ENCODE data around the gene PCGF1.
"Not testable (repeated sequence)": the region's sequence is repeated elsewhere in the genome, so short reads cannot be mapped to it uniquely, and the experiment has no call there.

The PCGF1 gene

DNA sequence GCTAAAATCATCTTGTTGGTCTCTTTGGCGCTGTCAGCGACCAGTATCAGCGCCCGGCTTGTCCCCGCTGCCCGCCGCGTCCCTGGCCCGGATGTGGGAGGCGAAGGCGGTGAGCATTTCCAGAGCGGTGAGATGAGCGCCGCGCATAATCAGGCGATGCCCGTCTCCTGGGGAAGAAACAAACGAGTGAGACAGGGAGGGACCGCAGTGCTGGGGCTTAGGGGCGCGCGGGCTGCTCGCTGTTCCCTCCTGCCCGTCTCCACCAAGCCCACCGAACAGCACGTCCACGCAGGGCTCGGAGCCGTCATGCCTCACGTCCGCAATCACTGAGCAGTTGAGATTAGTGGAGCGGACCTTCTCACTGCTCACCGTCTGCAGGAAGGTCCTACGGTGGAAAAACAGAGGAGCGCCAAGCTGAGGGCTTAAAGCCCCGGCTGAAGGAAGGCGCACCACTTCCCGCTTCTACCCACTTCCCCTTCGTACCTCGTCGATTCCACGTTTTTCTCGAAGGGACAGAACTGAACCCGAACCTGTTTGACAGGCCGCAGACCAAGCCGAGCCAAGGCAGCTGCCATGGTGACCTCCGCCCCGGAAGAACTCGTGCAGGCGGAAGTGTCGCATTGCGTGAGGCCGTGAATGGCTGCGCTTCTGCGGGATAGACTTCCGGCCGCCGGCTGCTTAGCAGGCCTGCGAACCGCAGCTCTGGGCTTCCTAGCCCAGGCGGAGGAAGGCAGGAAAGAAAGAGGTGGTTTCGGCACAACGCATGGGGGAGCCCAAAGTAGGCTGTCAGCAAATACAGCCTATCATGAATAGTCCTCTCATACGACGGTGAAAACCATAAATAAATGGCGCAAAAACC is 35.2 kb downstream of the PCGF1 start, which contains the start of gene MRPL53:
TSS of gene MRPL53 (minus strand) at position 595 of the 859 bp plus-strand sequence. CDS start at position 575, 20 bp downstream.
- DNase-seq (ENCODE audit: low spot score) = peak; percentile 93

DNA sequence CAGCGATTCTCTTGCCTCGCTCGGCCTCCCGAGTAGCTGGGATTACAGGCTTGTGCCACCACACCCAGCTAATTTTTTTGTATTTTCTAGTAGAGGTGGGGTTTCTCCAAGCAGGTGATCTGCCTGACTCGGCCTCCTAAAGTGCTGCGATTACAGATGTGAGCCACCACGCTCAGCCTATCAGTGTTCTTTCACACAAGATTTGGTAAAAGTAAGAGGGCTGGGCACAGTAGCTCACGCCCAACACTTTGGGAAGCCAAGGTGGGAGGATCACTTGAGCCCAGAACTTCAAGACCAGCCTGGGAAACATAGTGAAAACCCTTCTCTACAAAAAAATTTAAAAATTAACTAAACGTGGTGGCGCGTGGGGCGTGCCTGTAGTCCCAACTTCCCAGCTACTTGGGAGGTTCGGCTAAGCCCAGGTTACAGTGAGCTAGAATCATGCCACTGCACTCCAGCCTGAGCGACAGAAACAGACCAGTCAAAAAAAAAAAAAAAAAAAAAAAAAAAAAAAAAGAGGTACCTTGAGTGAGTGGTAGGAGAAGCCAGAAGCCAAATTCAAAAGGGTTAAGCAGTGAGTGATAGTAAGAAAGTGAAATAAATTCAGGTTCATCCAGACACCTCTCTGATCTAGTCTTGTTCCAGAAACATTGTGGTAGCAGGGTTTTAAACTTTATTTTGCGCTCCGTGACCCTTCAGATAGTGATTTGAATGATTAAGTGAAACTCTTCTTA is 36.0 kb downstream of the PCGF1 start:
- no peak for DNase-seq (ENCODE audit: low spot score)

DNA sequence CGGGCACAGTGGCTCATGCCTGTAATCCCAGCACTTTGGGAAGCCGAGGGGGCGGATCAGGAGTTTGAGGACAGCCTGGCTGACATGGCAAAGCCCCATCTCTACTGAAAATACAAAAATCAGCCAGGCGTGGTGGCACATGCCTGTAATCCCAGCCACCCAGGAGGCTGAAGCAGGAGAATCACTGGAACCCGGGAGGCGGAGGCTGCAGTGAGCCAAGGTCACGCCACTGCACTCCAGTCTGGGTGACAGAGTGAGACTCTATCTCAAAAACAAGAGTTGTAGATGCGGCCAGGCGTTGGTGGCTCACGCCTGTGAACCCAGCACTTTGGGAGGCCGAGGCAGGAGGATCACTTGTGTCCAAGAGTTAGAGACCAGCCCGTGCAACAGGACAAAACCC is 36.8 kb downstream of the PCGF1 start:
- DNase-seq (ENCODE audit: low spot score) = not testable (repeated sequence)

DNA sequence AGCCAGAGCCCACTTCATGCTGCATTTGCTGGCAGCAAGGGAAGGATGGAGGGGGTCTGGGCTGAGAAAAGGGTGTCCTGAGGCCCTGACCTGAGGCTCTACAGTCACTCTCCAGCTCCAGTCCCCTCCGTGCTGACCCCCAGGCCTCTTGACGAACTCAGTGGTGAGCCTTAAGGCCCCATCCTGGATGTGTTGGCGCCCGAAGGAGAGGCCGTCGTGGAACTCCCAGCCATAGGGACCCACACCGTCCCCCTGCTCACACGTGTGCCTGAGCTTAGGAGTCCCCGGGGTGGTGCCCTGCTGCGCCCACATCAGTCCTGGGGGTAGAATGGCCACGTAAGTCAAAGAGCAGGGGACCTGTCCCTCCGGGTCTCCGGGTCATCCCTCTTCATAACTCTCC is 43.1 kb downstream of the PCGF1 start:
- no peak for DNase-seq (ENCODE audit: low spot score)

DNA sequence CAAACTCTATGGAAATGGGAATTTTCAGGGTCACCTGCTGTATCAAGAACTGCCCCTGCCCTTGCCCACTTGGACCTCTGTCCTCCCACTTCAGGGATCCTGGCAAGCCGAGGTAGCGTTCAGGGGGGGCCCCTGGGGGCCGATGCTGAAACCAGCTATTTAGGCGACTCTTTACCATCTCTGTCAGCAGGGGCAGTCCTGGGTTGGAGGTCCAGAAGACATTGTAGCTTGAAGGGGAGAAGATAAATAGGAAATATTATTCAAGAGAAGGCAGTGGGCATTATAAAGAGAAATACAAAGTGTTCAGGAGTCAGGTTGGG is 44.7 kb downstream of the PCGF1 start:
- DNase-seq (ENCODE audit: low spot score) = no peak

DNA sequence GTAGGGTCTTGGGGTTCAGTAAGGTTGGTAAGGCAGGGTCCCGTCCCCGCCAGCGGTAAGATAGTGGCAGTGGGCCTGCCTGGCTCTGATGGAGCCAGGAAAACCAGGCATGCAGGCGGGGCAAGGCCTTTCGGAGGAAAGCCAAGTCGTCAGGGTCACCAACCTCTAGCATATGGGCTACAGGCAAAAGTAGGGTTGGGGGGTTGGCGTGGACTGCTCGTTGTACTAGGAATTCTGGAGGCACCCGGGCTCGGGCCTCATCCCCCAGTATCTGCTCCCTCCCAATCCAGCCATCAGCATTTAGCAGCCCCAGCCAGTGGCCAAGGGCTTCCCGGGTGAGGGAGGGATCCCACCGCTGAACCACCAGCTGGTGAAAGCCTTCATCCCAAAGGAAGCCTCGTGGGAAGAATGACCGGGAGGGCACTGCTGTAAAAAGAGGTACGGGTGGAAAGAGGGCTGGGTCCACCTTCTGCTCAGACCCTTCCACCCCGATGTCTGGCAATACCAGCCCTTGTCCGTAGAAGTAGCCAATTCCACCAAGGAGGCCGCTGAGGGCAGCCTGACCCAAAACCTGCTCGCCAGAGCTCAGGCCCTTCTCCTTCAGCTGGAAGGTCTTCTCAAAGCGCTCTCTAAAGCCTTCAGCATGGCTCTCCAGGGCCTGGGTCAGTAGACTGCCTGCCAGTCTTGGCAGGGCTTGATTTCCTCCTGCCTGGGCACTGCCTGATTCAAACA is 45.3 kb downstream of the PCGF1 start:
- no peak for DNase-seq (ENCODE audit: low spot score)

DNA sequence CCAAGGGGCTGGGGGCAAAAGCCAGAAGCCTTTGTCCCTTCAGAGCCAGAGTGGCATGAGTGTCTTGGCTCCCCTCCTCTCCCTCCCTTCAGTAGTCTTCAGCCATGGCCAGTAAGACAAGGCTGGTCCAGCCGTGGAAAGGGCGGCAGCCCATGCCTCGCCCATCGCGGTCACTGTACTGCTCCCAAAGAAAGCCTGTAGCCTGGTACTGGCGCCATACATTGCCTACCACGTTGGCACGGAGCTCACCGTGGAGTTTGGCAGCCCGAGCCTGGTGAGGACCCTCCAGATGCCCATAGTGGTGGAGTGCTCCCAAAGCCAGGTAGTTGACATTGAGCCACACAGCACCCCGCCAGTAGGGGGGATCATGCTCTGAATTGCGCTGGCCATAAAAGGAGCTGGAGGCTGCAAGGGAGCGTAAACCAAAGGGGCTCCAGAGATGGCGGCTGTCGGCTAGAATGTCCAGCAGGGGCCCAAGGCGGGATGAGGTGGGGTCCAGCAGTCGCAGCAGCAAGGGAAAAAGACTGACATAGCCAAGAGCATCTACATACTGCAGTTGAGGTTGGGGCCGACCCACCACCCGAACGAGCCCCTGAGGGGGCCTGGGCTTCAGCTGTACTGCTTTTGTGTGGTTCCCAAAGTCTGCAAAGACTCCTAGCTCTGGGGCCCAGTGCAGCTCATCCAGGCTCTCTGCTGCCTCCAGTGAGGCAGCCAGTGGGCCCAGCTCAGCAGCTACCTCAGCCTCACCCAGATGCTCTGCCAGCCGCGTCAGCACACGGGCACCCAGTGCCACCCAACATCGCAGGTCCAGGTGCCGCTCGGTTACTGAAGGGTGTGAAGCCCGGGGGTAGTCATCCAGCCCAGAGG is 46.1 kb downstream of the PCGF1 start:
- no peak for DNase-seq (ENCODE audit: low spot score)

DNA sequence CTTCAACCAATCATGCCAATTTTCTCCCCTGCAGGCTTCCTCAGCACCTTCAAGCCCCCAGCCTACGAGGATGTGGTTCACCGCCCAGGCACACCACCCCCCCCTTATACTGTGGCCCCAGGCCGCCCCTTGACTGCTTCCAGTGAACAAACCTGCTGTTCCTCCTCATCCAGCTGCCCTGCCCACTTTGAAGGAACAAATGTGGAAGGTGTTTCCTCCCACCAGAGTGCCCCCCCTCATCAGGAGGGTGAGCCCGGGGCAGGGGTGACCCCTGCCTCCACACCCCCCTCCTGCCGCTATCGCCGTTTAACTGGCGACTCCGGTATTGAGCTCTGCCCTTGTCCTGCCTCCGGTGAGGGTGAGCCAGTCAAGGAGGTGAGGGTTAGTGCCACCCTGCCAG is 47.3 kb downstream of the PCGF1 start:
- DNase-seq (ENCODE audit: low spot score) = not testable (repeated sequence)

DNA sequence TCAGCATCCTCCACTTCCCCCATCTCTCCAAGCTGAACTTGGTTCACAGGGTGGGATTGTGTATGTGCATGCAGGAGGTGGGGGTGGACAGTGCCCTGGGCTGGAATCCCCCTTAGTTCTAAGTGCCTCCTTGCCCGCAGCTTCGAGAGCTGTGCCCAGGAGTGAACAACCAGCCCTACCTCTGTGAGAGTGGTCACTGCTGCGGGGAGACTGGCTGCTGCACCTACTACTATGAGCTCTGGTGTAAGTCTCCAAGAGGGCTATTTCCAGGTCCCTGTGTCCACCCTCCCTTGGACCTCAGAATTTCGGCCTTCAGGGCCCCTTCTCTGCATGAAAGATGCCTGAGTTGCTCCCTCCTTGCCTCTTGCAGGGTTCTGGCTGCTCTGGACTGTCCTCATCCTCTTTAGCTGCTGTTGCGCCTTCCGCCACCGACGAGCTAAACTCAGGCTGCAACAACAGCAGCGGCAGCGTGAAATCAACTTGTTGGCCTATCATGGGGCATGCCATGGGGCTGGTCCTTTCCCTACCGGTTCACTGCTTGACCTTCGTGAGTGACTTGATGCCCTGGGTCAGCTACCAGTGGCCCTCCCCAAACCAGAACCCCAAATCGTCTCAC is 47.9 kb downstream of the PCGF1 start:
- DNase-seq (ENCODE audit: low spot score) = not testable (repeated sequence)

DNA sequence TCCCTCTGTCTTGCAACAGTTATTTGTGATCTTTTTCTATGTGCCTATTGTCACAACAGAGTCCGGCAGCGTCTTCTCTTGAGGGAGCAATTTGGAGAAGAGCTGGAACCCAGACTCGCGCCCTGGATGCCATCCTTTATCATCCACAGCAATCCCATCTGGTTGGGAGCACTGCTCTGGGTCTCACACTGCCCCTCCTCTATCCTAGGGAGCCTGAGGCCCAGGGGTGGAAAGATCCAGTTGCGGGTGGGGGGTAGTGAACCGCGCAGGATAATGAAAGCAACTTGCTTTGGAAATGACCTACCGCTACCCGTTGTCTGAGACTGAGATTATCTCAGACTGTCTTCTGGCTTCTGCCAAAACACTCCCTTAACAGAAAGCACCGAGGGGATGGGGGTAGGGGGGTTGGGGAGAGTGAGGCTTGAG is 48.5 kb downstream of the PCGF1 start:
- no peak for DNase-seq (ENCODE audit: low spot score)

DNA sequence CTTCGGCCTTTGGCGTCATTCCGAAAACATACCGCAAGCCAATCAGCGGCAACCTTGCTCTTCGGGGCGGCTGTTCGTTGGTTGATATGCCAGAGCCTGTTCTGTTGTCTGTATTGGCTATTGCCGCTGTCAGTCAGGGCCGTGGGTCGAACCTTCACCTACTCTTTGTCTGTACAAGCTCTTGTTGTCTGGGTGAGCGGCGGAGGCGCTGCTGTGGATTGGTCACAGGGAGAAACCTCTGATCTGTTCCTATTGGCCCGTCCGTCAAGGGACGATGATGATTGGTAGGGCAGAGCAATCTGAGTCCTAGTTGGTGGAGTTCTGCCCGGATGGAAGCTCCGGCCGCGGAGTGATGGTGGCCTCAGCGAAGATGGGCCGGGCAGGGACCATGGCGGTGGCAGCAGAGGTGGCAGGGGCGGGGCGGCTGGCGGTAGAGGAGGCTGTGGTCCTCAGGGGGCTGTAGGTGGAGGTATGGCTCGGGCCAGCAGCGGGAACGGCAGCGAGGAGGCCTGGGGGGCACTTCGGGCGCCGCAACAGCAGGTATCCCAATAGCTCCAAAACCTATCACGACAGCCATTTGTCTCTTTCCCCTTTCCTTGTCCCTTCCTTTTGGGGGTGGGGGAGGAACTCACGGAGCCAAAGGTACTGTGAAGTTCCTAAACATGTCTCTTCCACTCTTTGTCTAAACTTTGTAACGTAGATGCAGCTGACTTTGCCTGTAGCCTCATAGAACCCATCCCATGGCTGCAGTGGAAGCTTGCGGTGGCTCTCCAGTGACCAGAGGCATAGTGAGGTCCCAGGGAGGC is 49.2 kb downstream of the PCGF1 start, which contains the start of gene WBP1:
TSS of gene WBP1 (plus strand) at position 307 of the 806 bp plus-strand sequence. CDS start at position 472, 165 bp downstream.
- DNase-seq (ENCODE audit: low spot score) = peak; percentile 99

DNA sequence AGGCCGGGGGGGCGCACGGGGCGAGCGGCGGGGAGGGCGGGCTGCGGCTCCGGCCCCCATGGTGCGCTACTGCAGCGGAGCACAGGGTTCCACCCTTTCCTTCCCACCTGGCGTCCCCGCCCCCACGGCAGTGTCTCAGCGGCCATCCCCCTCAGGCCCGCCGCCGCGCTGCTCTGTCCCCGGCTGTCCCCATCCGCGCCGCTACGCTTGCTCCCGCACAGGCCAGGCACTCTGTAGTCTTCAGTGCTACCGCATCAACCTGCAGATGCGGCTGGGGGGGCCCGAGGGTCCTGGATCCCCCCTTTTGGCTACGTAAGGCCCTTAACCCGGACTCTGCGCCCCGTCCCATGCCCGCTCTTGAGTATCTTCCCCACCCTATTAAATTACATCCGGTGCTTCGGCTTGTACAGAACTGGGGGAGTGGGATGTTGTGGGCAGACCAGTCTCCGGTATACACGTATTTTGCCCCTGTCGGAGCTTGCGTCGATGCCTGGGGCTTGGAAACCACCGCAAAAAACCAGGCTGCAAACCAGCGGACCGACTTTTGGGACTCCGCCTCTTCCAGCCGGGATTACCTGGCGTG is 49.9 kb downstream of the PCGF1 start:
- peak; percentile 39 for DNase-seq (ENCODE audit: low spot score)

DNA sequence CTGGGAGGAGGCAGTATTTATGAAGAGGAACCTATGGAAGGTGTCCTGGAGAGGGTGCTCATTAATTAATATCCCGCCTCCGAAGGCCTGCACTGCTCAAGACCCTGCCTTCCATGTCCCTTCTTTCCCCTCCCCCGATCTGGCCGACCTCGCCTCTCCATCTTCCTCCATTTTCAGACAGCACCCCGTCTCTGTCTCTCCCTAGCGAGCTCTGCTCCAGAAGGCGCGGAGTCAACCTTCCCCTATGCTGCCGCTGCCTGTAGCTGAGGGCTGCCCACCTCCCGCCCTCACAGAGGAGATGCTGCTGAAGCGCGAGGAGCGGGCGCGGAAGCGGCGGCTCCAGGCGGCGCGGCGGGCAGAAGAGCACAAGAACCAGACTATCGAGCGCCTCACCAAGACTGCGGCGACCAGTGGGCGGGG is 50.4 kb downstream of the PCGF1 start:
- no peak for DNase-seq (ENCODE audit: low spot score)
